ENCODE results near the gene TSFM.

DNA sequence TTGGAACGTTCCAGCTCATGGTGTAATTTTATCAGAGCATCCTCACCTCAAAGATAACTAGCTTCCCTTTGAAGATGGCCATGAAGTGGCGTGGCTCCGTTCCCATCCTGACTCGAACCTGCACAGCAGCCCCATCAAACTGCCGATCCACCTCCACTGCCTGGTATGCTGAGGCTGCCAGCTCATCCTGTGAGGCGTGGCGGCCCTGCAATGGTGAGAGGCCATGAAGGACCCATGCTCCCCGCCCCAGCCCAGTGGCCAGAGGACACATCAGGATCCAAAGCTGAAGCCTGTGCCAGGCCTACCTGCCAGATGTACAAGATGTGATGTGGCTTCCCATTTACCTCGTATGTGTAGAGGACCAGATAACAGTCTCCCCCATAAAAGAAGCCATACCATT, 24.7 kb downstream of the TSFM start:
- TF ChIP-seq, protein P1, sequence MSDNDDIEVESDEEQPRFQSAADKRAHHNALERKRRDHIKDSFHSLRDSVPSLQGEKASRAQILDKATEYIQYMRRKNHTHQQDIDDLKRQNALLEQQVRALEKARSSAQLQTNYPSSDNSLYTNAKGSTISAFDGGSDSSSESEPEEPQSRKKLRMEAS (CRISPR knock-in tag; IDR thresholded peaks at IDR 0.05) = no peak
- no peak for TF ChIP-seq NR2C2 (CRISPR knock-in tag; IDR thresholded peaks at IDR 0.05)
- no peak for TF ChIP-seq AR (CRISPR knock-in tag; IDR thresholded peaks at IDR 0.05)
- TF ChIP-seq USF1 (CRISPR knock-in tag; IDR thresholded peaks at IDR 0.05) = no peak
- TF ChIP-seq, protein P2, sequence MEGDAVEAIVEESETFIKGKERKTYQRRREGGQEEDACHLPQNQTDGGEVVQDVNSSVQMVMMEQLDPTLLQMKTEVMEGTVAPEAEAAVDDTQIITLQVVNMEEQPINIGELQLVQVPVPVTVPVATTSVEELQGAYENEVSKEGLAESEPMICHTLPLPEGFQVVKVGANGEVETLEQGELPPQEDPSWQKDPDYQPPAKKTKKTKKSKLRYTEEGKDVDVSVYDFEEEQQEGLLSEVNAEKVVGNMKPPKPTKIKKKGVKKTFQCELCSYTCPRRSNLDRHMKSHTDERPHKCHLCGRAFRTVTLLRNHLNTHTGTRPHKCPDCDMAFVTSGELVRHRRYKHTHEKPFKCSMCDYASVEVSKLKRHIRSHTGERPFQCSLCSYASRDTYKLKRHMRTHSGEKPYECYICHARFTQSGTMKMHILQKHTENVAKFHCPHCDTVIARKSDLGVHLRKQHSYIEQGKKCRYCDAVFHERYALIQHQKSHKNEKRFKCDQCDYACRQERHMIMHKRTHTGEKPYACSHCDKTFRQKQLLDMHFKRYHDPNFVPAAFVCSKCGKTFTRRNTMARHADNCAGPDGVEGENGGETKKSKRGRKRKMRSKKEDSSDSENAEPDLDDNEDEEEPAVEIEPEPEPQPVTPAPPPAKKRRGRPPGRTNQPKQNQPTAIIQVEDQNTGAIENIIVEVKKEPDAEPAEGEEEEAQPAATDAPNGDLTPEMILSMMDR (IDR thresholded peaks at IDR 0.05) = no peak
- no peak for TF ChIP-seq PREB (CRISPR knock-in tag; IDR thresholded peaks at IDR 0.05; ENCODE audit: borderline replicate concordance)
